GM12878 (cell line): ENCODE results near the gene ORC4. TPM values are rescaled to one million over a fixed set of nuclear protein-coding genes. Genes with fewer than 3 reads are reported as not detected.

Experiments
- ATAC-seq: fragments of 200-7000 bp; cut with Tn5 transposase; 3 replicates; pipeline ENCODE4 v1.9.1; 2020; ENCODE audit warnings: mild to moderate bottlenecking, moderate library complexity
- BruUV-seq: library from RNA; stranded (reverse); fragments of 400-500 nt; replicated peaks from 2 replicates; lab custom pipeline; 2021; lab: Mats Ljungman, UMichigan
- CTCF ChIA-PET: fragments of 300-600 bp; sonication (Branson Sonifier 250); formaldehyde crosslinking; extraction: SDS; loops from one replicate; lab custom pipeline; 2021; ENCODE audit warnings: inconsistent platforms; lab: Yijun Ruan, JAX
- POLR2A ChIA-PET: fragments of 350-600 bp; formaldehyde crosslinking; extraction: SDS; loops from one replicate; lab custom pipeline; 2021; ENCODE audit warnings: inconsistent platforms; lab: Charles Lee
- RAD21 ChIA-PET: fragments of 300-600 bp; sonication (Branson Sonifier 250); formaldehyde crosslinking; loops from one replicate; lab custom pipeline; 2023; ENCODE audit warnings: antibody characterized with exemption; ENCODE audit not compliant: unreplicated experiment; lab: Charles Lee
- SMC1A ChIA-PET: fragments of 300-600 bp; sonication (Branson Sonifier 250); formaldehyde crosslinking; loops from one replicate; lab custom pipeline; 2023; ENCODE audit not compliant: unreplicated experiment, uncharacterized antibody; lab: Charles Lee
- DNase-seq: peaks from one replicate; pipeline ENCODE4 v3.0.0-alpha.2; 2011; ENCODE audit warnings: low read depth, low spot score
- FAIRE-seq: peaks from 3 replicates; lab custom pipeline; 2011; peaks lifted over from hg19 to GRCh38; lab: Jason Lieb, UNC
- H2AFZ ChIP-seq: 2 replicates; pipeline ENCODE4 v1.6.0; 2011; ENCODE audit warnings: low read depth, low read length, control low read depth; ENCODE audit not compliant: control insufficient read depth
- H3K27ac ChIP-seq: 2 replicates; pipeline ENCODE4 v1.5.1; 2011; ENCODE audit warnings: control low read depth; ENCODE audit not compliant: control insufficient read depth, insufficient read depth
- H3K27me3 ChIP-seq, 2 experiments: replicated peaks in 1 of 2; 2 replicates each; pipeline versions ENCODE4 v1.6.0 to v1.6.1; 2011; ENCODE audit warnings: low read length in 1 of 2; ENCODE audit not compliant: control insufficient read depth in 2 of 2, insufficient read depth in 2 of 2
- H3K36me3 ChIP-seq, 2 experiments: 2 replicates each; pipeline ENCODE4 v1.5.1; 2011; ENCODE audit warnings: low read length in 1 of 2; ENCODE audit not compliant: control insufficient read depth in 2 of 2, insufficient read depth in 2 of 2
- H3K4me1 ChIP-seq: 2 replicates; pipeline ENCODE4 v1.6.1; 2011; ENCODE audit warnings: mild to moderate bottlenecking, low read length, moderate library complexity, mixed read lengths; ENCODE audit not compliant: control insufficient read depth, insufficient read depth
- H3K4me2 ChIP-seq: 2 replicates; pipeline ENCODE4 v1.6.0; 2011; ENCODE audit warnings: control low read depth; ENCODE audit not compliant: control insufficient read depth, insufficient read depth
- H3K4me3 ChIP-seq: fragments of 200-600 bp; sonication (generic); 2 replicates; pipeline ENCODE4 v1.5.1; 2016
- H3K79me2 ChIP-seq: 2 replicates; pipeline ENCODE4 v1.6.0; 2011; ENCODE audit warnings: low read length; ENCODE audit not compliant: control insufficient read depth, insufficient read depth
- H3K9ac ChIP-seq: 2 replicates; pipeline ENCODE4 v1.8.0; 2011; ENCODE audit warnings: low read length, control low read depth, mixed read lengths; ENCODE audit not compliant: control insufficient read depth, insufficient read depth
- H3K9me3 ChIP-seq: replicated peaks from 3 replicates; pipeline ENCODE4 v1.5.1; 2011; ENCODE audit warnings: mild to moderate bottlenecking, low read length; ENCODE audit not compliant: control insufficient read depth, insufficient read depth
- H4K20me1 ChIP-seq: 2 replicates; pipeline ENCODE4 v1.6.0; 2011; ENCODE audit not compliant: control insufficient read depth, insufficient read depth
- ATF2 ChIP-seq: IDR thresholded peaks from 2 replicates; pipeline ENCODE4 v1.6.1; 2012; ENCODE audit warnings: low read length, inconsistent platforms
- HDAC6 ChIP-seq: fragments of 200-600 bp; sonication (generic); IDR thresholded peaks from one replicate; pipeline ENCODE4 v1.8.0; 2017; ENCODE audit warnings: antibody characterized with exemption; ENCODE audit not compliant: unreplicated experiment
- IRF3 ChIP-seq: fragments of 450-650 bp; IDR thresholded peaks from 2 replicates; pipeline ENCODE4 v1.6.1; 2014; ENCODE audit warnings: mild to moderate bottlenecking
- MTA2 ChIP-seq: fragments of 450-650 bp; IDR thresholded peaks from 2 replicates; pipeline ENCODE4 v1.6.1; 2016; ENCODE audit warnings: low read depth, mild to moderate bottlenecking, moderate library complexity
- NFYB ChIP-seq: IDR thresholded peaks from 2 replicates; pipeline ENCODE4 v1.6.1; 2011; ENCODE audit warnings: low read depth, mild to moderate bottlenecking, low read length, improper control_type of control experiment, moderate library complexity; ENCODE audit not compliant: insufficient read depth
- PAX8 ChIP-seq: fragments of 450-650 bp; IDR thresholded peaks from 2 replicates; pipeline ENCODE4 v1.6.1; 2017; ENCODE audit warnings: mild to moderate bottlenecking, moderate library complexity
- RAD21 ChIP-seq: IDR thresholded peaks from 2 replicates; pipeline ENCODE4 v1.6.1; 2011; ENCODE audit warnings: mild to moderate bottlenecking, low read depth, low read length, moderate library complexity; ENCODE audit not compliant: insufficient read depth
- USF1 ChIP-seq: IDR thresholded peaks from 2 replicates; pipeline ENCODE4 v1.6.1; 2011; ENCODE audit warnings: borderline replicate concordance, low read depth, mild to moderate bottlenecking, moderate library complexity, mixed read lengths, low read length; ENCODE audit not compliant: insufficient read depth; ENCODE audit errors: extremely low read length
- ZZZ3 ChIP-seq: IDR thresholded peaks from 2 replicates; pipeline ENCODE4 v1.6.1; 2011; ENCODE audit warnings: low read depth; ENCODE audit not compliant: control insufficient read depth, insufficient read length
- WGBS: methylation state at CpG from one replicate; pipeline ENCODE4 v1.1.6; 2016; ENCODE audit warnings: low lambda C conversion rate; ENCODE audit not compliant: insufficient replicate concordance, insufficient coverage; ENCODE audit errors: missing lambda C conversion rate; 5-methylcytosine and 5-hydroxymethylcytosine counted together
- in situ Hi-C: fragments of 300-500 bp; cut with MboI; formaldehyde crosslinking; loops from 9 replicates; pipeline ENCODE4 v1.14.3; 2018; ENCODE audit warnings: mixed read lengths
- intact Hi-C: fragments of 100-400 bp; cut with micrococcal nuclease; formaldehyde crosslinking; loops from one replicate; pipeline ENCODE4 v1.14.2; 2022; ENCODE audit not compliant: unreplicated experiment
- polyA plus RNA-seq, 11 experiments: library from polyadenylated mRNA; depleted of rRNA in 4 of 11; unstranded in 6 of 11; stranded (reverse) in 5 of 11; fragments of >200 nt; fragmentation: Nextera tagmentation in 4 of 11; fragmentation: Illumina TruSeq in 1 of 11; extraction: Ambion mirVana in 4 of 11; extraction: Trizol in 1 of 11; gene quantifications; 1 replicate in 1 of 11; 2 replicates in 10 of 11; pipeline versions ENCODE4 v1.2.1 to v1.2.3, GENCODE V29; 2011 to 2016; ENCODE audit warnings: inconsistent platforms in 2 of 11, missing spikeins in 2 of 11, low read depth in 1 of 11
- total RNA-seq, 4 experiments: library from RNA; depleted of rRNA in 3 of 4; stranded (reverse); fragments of >200 nt in 3 of 4; fragmentation: Illumina TruSeq in 1 of 4; extraction: Trizol in 1 of 4; gene quantifications; 2 replicates each; pipeline versions ENCODE4 v1.2.1 to v1.2.3, GENCODE V29; 2013 to 2021

The ORC4 gene
- total and polyA plus RNA-seq, 10 of the 15 experiments (the other 5 are each of a cell fraction or from before 2014, with no cell fraction given) = 25.7 to 71.3 (median 52.1) TPM

DNA sequence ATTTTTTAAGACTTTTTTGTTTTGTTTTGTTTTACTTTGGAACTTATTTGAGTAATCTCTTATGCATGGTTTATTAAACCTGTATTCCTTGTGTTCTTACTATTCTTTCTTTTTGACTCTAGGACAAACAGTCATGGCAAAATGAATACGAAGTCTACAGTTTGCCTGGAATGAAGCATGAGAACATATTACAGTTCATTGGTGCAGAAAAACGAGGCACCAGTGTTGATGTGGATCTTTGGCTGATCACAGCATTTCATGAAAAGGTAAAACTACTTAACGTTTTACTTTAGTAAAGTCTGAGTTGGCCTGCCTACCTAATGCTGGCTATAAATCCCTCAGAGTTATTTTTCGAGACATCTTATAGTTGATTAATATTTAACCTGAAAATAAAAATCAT lies 103.4 kb downstream of the ORC4 start:
- no peak for ATAC-seq
- in situ Hi-C loops = loop anchor here (10.0 kb wide), 2 partner anchors 992 to 1182 kb away; no protein-coding TSS in a partner anchor
- TF ChIP-seq RAD21 (no peak), ATF2 (no peak), IRF3 (no peak), HDAC6 (no peak), NFYB (no peak), ZZZ3 (no peak), MTA2 (no peak), PAX8 (no peak), USF1 (no peak)
- TF ChIP-seq, all 136 proteins: peak for 0
- Histone ChIP-seq H3K27ac (no peak overlapping the region), H3K36me3 (no peaks in the 10 kb centered on the region), H3K27me3 (no peaks in the 10 kb centered on the region), H3K4me3 (no peak overlapping the region), H3K79me2 (no peaks in the 10 kb centered on the region), H4K20me1 (no peaks in the 10 kb centered on the region), H3K4me2 (no peak overlapping the region), H2AFZ (no peak overlapping the region), H3K9ac (no peak overlapping the region), H3K9me3 (no peaks in the 10 kb centered on the region), H3K4me1 (no peaks in the 10 kb centered on the region; the same call in 1 of the 2 replicates)
- ChIA-PET RAD21 (interaction anchor here (0.9 to 1.5 kb wide), 2 partner anchors 13 to 872 kb away, joined by 3 to 4 read pairs; no protein-coding TSS in a partner anchor), CTCF (interaction anchor here (1.0 to 1.5 kb wide), 2 partner anchors 9 to 835 kb away, joined by 3 to 5 read pairs; no protein-coding TSS in a partner anchor), POLR2A (no interaction called here), SMC1A (interaction anchor here (0.7 kb wide), 1 partner anchor 46 kb away, joined by 3 read pairs; no protein-coding TSS in a partner anchor)
- 25% methylated on average over 4 of the region's 4 CpGs for WGBS
- no TSS peak for BruUV-seq
- intact Hi-C loops = no loop called here
- DNase-seq = no peak
- no peak for FAIRE-seq
